GM10266 (cell line): ENCODE data around the gene KCNA10.

ENCODE experiments used
- DNase-seq: peaks from one replicate; pipeline ENCODE4 v3.0.0; 2012; ENCODE audit errors: extremely low spot score
- TF ChIP-seq, protein P1 (sequence below): IDR thresholded peaks from 2 replicates; pipeline ENCODE4 v1.5.1; 2012; ENCODE audit warnings: mild to moderate bottlenecking, low read depth; ENCODE audit not compliant: control insufficient read depth, insufficient read depth; ENCODE audit errors: missing control alignments

Gene KCNA10

DNA sequence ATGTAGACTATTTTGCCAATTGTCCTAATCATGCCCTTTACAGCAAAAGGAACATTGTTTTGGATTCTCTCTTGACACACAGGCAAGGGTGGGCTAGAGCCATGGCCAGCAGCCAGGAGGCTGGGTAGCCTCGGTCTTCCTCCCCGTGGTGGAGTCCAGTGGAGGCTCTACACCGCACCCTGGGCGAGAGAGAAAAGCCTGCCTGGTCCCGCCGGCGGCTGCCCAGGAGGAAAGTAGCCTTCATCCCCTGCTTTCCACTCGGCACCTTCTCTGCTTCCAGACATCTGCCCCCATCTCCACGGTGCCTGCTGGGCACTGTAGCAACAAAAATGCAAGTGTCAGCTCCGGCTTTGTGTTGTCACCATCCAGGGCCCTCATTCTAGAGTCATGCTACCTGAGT, 46.4 kb downstream of the KCNA10 start:
- no peak for DNase-seq
- TF ChIP-seq, protein P1, sequence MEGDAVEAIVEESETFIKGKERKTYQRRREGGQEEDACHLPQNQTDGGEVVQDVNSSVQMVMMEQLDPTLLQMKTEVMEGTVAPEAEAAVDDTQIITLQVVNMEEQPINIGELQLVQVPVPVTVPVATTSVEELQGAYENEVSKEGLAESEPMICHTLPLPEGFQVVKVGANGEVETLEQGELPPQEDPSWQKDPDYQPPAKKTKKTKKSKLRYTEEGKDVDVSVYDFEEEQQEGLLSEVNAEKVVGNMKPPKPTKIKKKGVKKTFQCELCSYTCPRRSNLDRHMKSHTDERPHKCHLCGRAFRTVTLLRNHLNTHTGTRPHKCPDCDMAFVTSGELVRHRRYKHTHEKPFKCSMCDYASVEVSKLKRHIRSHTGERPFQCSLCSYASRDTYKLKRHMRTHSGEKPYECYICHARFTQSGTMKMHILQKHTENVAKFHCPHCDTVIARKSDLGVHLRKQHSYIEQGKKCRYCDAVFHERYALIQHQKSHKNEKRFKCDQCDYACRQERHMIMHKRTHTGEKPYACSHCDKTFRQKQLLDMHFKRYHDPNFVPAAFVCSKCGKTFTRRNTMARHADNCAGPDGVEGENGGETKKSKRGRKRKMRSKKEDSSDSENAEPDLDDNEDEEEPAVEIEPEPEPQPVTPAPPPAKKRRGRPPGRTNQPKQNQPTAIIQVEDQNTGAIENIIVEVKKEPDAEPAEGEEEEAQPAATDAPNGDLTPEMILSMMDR: no peak

DNA sequence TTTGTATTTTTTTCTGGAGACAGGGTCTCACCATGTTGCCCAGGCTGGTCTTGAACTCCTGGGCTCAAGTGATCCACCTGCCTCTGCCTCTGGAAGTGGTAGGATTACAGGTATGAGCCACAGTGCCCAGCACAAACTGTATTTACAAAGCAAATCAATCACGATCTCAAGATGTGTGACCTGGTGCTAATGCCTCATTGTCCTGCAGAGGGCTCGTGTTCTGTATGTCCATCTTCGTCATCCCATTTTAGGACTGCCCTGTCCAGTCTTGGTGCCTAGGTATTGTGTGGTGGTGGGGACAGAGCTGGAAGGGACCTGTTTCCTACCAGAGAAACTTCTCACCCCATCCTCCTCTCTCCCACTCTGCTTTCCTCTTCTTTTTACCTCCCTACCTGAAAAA, 47.8 kb downstream of the KCNA10 start:
- DNase-seq: no peak
- TF ChIP-seq, protein P1: no peak
